ENCODE data around the gene ZBTB8OS.
"Not testable (repeated sequence)": the region's sequence is repeated elsewhere in the genome, so short reads cannot be mapped to it uniquely, and the experiment has no call there.

Gene ZBTB8OS

GRCh38 chr1:32650248-32650751 lies at the start of gene ZBTB8OS:
TSS of gene ZBTB8OS (minus strand) at chr1:32650550. CDS start at chr1:32650529, 21 bp downstream.
- DNase-seq (ENCODE audit: low read depth) = peak; percentile 73

GRCh38 chr1:32696996-32697395 lies 46.6 kb upstream of the ZBTB8OS start:
- not testable (repeated sequence) for DNase-seq (ENCODE audit: low read depth)

DNA sequence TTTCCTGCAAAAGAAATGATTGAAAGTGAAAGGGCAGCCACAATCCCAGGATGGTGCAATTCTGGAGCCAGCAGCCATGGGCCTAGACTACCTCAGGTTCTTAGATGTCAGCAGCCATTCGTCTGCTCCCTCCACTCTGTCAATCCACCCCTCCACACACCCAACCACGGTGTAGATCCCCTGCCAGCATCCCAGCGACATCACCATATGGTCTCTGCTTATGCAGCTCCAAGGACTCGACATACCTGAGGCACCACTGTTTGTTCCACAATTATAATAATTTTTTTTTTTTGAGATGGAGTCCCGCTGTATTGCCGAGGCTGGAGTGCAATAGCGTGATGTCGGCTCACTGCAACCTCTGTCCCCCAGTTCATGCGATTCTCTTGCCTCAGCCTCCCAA lies 45.7 kb upstream of the ZBTB8OS start:
- no peak for DNase-seq (ENCODE audit: low read depth)

GRCh38 chr1:32695098-32695904 lies 45.0 kb upstream of the ZBTB8OS start:
- DNase-seq (ENCODE audit: low read depth) = no peak

DNA sequence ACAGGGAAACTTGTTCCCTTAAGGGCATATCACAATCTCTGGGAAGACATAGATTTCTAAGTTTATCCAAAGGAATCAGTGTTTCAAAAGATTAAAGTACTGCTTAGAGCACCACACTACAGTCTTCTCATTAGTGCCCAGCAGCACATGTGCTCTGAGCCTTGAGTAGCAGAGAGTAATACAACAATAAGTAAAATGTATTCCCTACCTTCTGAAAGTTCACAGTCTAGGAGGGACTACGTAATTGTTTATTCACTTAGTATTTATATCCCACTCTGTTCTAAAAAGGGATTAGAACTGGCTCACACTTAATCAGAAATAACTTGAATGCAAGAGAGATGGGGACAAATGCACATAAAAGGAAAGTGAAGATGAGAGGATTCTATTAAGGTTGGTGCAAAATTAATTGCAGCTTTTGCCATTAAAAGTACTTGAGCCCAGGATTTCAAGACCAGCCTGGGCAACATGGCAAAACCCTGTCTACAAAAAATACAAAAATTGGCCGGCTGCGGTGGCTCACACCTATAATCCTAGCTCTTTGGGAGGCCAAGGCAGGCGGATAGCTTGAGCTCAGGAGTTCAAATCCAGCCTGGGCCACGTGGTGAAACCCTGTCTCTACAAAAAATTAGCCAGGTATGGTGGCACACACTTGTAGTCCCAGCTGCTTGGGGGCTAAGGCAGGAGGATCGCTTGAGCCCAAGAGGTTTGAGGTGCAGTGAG lies 43.3 kb upstream of the ZBTB8OS start:
- DNase-seq (ENCODE audit: low read depth) = no peak

GRCh38 chr1:32686387-32686786 lies 36.0 kb upstream of the ZBTB8OS start:
- no peak for DNase-seq (ENCODE audit: low read depth)

DNA sequence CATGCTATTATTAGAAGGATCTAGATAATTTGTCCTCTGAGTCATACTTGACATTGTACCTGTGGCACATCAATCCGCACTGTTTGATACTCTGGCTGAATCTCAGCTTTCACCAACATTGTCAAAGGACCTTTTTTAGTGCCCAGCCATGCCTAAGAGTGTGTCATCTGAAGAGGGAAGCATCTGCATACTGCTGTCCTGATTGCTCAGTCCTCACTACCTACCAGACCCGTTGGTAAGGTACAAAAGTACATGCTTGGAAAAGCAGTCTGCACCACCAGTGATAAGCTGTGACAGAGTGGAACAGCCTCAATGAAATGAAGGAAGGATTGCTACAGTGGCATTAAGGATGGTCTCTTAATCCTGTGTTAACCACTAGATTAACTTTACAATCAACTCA lies 35.1 kb upstream of the ZBTB8OS start:
- no peak for DNase-seq (ENCODE audit: low read depth)

DNA sequence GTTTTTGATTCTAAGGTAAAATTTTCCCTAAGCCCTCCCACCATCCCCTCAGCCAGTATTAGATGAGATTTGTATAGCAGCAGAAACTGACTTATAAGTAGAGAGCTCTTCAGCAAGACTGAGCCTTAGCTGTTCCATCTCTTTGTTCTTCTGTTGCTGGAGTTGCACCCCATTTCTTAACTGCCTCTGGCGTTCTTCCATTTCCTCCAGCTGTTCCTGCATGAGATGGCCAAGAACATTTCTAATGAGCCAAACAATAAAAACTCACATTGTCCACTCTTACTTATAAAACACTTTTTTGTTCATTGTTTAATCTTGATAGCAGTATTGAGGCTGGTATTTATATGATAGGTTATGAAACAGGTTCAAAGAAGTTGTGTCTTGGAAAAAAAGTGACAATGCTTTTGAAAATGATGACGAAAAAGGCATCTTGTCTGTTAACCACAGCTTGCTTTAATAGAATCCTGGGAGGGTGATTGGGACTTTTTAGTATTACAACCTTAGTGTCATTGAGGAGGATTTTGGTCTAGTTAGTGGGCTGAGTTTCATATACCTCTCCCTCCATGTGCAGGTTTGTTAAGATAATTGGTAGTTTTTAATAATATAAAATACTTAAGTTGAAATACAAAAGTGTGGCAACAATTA lies 33.9 kb upstream of the ZBTB8OS start:
- no peak for DNase-seq (ENCODE audit: low read depth)

GRCh38 chr1:32683397-32683796 lies 33.0 kb upstream of the ZBTB8OS start:
- no peak for DNase-seq (ENCODE audit: low read depth)

DNA sequence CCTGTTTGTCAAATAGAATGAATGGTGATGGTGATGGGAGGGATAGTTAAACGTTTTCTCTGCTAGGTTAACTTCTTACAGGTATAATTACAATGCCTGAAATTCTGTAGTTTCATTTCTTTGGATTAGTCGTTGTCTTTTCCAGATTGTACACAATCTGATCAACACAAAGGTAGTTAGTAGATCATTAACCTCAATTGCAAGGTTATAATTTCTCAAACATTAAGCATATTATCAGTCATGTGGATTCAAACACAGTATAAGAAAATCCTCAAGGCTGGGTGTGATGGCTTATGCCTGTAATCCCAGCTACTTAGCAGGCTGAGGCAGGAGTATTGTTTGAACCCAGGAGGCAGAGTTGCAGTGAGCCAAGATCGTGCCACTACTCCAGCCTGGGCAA lies 31.6 kb upstream of the ZBTB8OS start:
- no peak for DNase-seq (ENCODE audit: low read depth)

DNA sequence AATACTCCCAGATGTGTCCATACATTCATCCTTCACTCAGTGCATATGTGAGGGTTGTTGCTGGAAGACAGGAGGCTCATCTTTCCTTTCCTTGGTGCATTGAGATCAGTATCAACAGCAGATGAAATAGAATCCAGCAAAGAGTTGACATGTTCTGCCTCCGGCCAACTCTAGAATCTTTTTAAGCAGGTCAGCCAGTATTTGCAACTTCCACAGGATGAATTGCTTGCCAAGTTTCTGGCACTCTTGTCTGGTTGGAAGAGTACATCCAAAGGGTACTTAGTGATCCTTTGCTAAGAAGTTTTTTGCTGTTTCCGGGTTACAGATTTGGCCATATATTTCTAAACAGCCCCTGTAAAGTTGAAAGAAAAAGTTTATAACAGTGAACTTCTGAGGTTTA lies 31.2 kb upstream of the ZBTB8OS start:
- no peak for DNase-seq (ENCODE audit: low read depth)

GRCh38 chr1:32680642-32681041 lies 30.3 kb upstream of the ZBTB8OS start:
- no peak for DNase-seq (ENCODE audit: low read depth)

DNA sequence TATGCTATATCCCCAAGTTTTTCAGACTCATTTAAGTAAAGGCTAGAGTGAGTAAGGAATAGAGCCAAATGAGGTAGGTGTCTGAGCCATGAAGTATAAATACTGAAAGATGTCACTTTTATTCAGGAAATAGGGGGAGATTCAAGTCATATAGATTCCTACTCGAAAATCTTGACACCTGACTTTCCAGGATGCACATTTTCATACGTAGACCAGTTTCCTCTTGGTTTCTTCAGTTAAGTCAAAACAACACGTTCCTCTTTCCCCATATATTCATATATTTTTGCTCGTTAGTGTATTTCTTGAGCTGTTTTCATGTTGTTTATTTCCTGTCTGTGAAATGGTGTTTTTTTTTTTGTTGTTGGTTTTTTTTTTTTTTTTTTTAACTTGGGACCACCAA lies 29.6 kb upstream of the ZBTB8OS start:
- not testable (repeated sequence) for DNase-seq (ENCODE audit: low read depth)

GRCh38 chr1:32676945-32677344 lies 26.6 kb upstream of the ZBTB8OS start:
- no peak for DNase-seq (ENCODE audit: low read depth)

DNA sequence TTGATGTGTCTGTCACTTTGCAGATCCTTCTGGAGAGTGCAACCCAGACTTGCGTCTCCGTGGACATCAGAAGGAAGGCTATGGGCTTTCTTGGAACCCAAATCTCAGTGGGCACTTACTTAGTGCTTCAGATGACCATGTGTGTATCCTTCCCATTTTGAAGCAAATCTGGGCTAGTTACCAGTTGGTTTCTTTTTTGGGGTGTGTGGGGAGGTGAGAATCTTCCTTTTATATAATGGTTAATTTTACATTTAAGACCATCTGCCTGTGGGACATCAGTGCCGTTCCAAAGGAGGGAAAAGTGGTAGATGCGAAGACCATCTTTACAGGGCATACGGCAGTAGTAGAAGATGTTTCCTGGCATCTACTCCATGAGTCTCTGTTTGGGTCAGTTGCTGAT lies 18.4 kb upstream of the ZBTB8OS start:
- not testable (repeated sequence) for DNase-seq (ENCODE audit: low read depth)

GRCh38 chr1:32666901-32667566 lies 16.7 kb upstream of the ZBTB8OS start:
- no peak for DNase-seq (ENCODE audit: low read depth)

DNA sequence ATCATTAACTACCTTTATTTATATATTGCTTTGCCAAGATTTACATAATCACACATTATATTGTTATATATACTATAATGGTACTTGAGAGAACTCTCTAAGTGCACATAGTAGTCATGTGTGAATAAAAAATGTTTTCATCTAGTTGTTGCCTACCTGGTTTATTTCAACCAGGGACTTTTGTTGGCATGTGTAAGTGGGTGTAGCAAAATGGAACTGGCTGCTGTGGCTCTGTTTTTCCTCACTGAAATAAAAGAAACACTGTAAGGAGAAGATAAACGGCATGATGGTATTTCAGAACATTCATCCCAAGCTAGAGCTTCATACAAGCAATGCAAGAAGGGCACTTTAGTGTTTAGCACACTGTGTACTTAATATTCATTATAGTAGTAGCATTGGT lies 15.6 kb upstream of the ZBTB8OS start:
- DNase-seq (ENCODE audit: low read depth) = no peak

DNA sequence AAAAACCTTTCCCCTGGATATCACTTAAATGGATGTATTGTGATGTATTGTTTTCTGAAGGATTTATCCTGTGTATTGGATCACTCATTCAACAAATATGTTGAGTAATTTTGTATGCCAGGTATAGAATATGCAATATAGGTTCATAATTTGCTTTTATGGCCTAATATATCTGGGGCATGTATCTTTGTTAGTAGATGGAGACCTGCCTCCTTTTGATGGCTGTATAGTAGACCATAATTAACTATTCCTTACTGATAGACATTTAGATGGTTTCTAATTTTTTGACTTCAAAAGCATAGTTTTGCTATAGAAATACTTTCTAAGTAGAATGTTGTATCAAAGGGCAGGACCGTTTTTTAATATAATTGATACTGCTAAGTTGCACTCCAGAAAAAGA lies 9.2 kb upstream of the ZBTB8OS start:
- no peak for DNase-seq (ENCODE audit: low read depth)

DNA sequence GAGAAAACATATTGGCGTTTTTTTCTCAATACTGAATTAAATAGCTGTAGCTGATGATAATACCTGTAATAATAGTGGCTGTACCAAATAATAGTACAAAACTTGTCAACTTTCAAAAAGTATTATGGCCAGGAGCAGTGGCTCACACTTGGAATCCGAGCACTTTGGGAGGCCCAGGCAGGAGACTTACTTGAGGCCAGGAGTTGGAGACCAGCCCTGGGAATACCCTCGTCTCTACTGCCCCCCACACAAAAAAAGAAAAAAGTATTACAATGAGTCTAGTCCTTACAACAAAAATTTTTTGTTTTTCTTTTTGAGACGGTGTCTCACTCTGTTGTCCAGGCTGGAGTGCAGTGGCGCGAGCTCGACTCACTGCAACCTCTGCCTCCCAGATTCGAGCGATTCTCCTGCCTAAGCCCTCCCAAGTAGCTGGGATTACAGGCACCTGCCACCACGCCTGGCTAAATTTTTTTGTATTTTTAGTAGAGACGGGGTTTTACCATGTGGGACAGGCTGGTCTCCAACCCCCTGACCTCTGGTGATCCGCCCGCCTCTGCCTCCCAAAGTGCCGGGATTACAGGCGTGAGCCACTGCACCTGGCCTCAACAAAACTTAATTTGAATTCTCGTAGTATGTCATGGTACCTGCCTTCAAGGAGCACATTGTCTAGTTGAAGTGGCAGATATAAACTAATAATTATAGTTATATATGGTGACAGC lies 2.1 kb upstream of the ZBTB8OS start:
- DNase-seq (ENCODE audit: low read depth) = no peak

DNA sequence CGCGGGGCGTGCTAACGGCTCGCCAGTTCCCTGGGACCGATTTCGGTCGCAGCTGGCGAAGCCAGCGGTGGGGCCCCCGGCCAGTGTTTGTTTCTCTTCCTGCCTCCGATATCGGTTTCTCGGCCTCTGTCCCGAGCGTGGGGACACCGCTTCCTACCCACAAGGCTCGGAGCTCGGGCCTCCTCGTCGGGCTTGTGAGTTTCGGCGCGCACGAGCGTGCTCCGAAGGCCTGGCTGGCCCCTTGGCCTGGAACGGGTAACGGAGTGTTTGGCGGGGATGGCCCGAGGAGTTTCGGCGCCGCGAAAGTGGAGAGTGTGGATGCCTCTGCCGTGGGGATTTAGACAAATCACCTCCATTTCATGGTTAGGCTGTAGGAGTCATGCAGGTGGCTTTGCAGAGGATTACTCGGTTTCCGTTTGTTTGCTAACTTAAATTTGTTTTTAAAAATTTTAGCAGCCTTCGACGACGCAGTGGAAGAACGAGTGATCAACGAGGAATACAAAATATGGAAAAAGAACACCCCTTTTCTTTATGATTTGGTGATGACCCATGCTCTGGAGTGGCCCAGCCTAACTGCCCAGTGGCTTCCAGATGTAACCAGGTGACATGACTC lies 1.2 kb upstream of the ZBTB8OS start:
- DNase-seq (ENCODE audit: low read depth) = no peak

All from stimulated activated CD8-positive, alpha-beta memory T cell treated with anti-CD3 and anti-CD28 coated beads, Interleukin-15, amount 100 ng/mL, for 1 hour (primary cell).